NB4 (cell line): Measurements from ENCODE around the gene ZBTB4.

Experiments
- POLR2A ChIP-seq: IDR thresholded peaks from 2 replicates; pipeline ENCODE4 v1.6.1; 2011; ENCODE audit warnings: mild to moderate bottlenecking; ENCODE audit not compliant: insufficient read length; ENCODE audit errors: extremely low read depth
- TF ChIP-seq, protein P1 (sequence below): IDR thresholded peaks from 2 replicates; pipeline ENCODE4 v1.6.1; 2011; ENCODE audit warnings: low read depth, low read length
- TF ChIP-seq, protein P2 (sequence below): IDR thresholded peaks from one replicate; pipeline ENCODE4 v1.5.1; 2012; ENCODE audit warnings: low read depth, low read length

DNA sequence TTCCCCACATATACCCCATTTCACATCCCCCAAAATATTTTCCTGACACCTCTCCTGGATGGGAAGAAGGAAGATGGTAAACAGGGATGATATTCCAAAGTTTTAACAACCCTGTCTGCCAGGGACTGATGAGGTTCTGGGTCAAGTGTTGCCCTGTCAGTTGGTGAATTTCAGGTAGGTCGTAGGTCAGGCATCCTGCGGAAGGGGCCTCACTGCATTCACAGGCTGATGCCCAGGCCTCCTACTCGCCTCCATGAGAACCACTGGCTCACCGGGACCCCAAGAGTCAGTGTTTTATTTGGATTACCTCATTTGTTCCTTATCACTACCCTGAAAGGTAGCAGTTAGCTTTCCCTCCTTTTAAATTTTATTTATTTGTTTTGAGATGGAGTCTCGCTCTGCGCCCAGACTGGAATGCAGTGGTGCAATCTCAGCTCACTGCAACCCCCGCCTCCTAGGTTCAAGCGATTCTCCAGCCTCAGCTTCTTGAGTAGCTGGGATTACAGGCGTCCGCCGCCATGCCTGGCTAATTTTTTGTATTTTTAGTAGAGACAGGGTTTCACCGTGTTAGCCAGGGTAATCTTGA, 10.5 kb downstream of the ZBTB4 start:
- TF ChIP-seq, protein P1, sequence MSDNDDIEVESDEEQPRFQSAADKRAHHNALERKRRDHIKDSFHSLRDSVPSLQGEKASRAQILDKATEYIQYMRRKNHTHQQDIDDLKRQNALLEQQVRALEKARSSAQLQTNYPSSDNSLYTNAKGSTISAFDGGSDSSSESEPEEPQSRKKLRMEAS = no peak
- TF ChIP-seq, protein P2, sequence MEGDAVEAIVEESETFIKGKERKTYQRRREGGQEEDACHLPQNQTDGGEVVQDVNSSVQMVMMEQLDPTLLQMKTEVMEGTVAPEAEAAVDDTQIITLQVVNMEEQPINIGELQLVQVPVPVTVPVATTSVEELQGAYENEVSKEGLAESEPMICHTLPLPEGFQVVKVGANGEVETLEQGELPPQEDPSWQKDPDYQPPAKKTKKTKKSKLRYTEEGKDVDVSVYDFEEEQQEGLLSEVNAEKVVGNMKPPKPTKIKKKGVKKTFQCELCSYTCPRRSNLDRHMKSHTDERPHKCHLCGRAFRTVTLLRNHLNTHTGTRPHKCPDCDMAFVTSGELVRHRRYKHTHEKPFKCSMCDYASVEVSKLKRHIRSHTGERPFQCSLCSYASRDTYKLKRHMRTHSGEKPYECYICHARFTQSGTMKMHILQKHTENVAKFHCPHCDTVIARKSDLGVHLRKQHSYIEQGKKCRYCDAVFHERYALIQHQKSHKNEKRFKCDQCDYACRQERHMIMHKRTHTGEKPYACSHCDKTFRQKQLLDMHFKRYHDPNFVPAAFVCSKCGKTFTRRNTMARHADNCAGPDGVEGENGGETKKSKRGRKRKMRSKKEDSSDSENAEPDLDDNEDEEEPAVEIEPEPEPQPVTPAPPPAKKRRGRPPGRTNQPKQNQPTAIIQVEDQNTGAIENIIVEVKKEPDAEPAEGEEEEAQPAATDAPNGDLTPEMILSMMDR = no peak
- no peak for TF ChIP-seq POLR2A
